Activated CD8-positive, alpha-beta memory T cell treated with anti-CD3 and anti-CD28 coated beads for 36 hours (primary cell): ENCODE results near the gene SIX2. TPM values are rescaled to one million over a fixed set of nuclear protein-coding genes. Genes with fewer than 3 reads are reported as not detected.

Experiments used
- CTCF ChIA-PET: fragments of 350-600 bp; sonication (Branson Sonifier 250); formaldehyde crosslinking; loops from one replicate; lab custom pipeline; 2021; ENCODE audit warnings: antibody characterized with exemption; lab: Charles Lee
- POLR2A ChIA-PET: fragments of 350-600 bp; sonication (Branson Sonifier 250); formaldehyde crosslinking; loops from one replicate; lab custom pipeline; 2021; ENCODE audit warnings: antibody characterized with exemption; lab: Charles Lee
- total RNA-seq, 2 experiments: library from RNA; stranded (reverse); gene quantifications; one replicate each; pipeline ENCODE4 v1.2.3, GENCODE V29; 2021

Gene SIX2
- total RNA-seq, 2 experiments from 2014 or later: not detected

DNA sequence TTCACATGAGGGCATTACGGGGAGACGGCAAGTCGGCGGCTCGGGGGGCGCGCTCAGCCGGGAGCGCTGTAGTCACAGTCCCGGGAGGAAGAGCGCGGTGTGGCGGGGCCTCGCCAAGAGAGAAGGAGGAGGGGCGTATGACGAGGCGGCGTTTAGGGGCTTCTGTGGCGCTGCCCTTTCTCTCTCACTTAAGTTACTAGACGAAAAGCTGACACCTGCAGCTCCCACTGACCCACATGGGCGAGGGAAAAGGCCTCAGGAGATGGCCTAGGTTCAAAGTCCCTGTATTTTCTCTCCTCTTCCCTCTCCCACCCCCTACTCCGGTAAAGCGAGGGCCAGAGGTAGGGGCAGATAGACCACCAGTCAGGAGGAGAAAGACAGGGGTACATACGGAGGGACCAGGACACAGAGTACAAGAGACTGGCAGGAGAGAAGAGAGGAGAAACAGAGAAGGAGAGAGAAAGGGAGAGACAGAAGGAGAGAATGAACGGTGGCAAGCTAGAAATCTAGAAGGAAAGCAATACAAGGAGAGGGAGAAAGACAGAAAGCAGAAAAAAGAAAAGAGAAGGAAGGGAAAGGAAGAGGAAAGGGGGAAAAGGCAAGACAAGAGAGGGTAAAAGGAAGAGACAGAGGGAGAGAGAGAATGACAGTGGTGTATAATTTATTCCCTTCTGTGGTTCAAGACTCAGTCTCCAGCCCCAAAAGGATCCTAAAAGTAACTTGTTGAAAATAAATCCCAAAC is 3.8 kb downstream of the SIX2 start:
- CTCF ChIA-PET: interaction anchor here (1.5 to 2.7 kb wide), 2 partner anchors 8 to 24 kb away, joined by 4 to 6 read pairs; no protein-coding TSS in a partner anchor
- POLR2A ChIA-PET: no interaction called here

DNA sequence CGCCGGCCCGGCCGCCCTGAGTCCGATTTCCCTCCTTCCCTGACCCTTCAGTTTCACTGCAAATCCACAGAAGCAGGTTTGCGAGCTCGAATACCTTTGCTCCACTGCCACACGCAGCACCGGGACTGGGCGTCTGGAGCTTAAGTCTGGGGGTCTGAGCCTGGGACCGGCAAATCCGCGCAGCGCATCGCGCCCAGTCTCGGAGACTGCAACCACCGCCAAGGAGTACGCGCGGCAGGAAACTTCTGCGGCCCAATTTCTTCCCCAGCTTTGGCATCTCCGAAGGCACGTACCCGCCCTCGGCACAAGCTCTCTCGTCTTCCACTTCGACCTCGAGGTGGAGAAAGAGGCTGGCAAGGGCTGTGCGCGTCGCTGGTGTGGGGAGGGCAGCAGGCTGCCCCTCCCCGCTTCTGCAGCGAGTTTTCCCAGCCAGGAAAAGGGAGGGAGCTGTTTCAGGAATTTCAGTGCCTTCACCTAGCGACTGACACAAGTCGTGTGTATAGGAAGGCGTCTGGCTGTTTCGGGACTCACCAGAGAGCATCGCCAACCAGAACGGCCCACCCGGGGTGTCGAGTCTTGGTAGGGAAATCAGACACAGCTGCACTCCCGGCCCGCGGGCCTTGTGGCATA is 4.6 kb downstream of the SIX2 start:
- ChIA-PET POLR2A (no interaction called here), CTCF (interaction anchor here (1.5 to 2.7 kb wide), 2 partner anchors 9 to 23 kb away, joined by 4 to 6 read pairs; no protein-coding TSS in a partner anchor)

DNA sequence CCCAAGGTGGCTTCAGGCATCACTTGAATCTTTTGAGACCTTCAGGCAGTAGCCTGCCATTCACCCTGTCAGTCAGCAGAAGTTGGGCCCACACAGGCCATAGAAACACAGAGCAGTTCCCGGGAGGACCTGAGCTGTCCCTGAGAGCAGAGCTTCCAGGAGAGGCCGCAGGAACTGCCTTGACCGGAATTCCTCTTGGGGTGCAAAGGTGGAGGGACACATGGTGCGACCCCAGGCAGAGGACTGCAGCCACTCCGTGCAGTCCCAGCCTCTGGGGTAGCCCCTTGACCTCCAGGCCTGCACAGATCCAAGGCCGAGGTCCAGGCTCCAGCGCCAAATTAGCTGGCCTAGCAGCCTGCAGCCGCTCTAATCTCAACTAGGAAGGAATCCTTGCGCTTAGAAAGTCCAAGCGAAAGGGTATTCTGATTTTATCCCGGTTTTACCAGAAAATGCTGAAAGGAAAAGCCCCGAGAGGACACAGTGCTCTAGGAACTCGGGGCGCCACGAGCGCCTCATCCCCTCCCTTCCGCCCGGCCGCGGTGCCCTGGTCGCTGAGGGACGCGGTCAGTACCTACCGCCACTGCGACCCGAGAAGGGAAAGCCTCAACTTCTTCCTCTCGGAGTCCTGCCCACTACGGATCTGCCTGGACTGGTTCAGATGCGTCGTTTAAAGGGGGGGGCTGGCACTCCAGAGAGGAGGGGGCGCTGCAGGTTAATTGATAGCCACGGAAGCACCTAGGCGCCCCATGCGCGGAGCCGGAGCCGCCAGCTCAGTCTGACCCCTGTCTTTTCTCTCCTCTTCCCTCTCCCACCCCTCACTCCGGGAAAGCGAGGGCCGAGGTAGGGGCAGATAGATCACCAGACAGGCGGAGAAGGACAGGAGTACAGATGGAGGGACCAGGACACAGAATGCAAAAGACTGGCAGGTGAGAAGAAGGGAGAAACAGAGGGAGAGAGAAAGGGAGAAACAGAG is 5.4 kb downstream of the SIX2 start:
- ChIA-PET POLR2A (no interaction called here), CTCF (interaction anchor here (2.7 kb wide), 1 partner anchor 10 kb away, joined by 6 read pairs; no protein-coding TSS in a partner anchor)

DNA sequence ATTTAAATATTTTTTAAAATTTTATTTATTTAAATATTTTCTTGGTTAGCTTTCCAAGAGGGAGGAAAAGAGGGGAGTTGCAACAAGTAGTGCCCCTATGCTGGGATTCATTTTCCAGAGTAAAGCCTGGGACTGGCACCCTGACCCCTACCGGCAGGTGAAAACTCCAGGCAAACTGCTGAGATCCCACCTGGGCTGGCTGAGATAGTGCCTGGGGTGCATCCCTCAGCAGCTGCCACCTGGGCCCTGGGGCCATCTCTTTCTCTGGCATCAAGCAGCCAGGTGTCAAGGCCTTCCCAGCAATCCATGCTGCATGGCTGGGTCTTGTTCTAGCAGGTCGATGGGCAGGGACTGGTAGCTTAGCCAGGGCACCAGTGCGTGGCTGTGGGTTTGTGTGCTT is 6.6 kb downstream of the SIX2 start:
- POLR2A ChIA-PET: no interaction called here
- CTCF ChIA-PET: no interaction called here

DNA sequence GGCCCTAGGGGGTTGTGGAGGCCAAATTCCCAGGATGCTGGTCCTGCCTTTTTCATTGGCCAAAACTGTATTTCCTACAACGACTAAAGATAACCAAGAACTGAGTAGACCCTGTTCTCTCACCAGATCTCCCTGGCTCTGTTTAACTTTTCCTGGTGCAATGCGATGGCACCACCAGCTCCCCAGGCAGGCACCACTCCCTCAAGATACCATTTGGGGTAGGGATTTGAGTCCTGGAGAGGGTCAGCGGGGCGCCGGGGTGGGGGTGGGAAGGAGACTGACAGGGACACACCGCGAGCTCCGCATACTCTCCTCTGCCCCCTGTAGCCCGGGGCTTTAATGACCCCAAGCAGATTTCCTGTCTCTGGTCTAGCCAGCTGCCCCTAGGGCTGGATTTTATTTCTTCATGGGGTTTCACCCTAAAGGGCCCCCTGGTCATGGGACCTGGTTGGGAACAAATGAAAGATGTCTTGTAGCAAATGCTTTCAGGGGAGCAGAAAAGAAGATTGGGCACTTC is 7.3 kb downstream of the SIX2 start:
- CTCF ChIA-PET: interaction anchor here (1.9 kb wide), 1 partner anchor 20 kb away, joined by 5 read pairs; no protein-coding TSS in a partner anchor
- POLR2A ChIA-PET: no interaction called here

DNA sequence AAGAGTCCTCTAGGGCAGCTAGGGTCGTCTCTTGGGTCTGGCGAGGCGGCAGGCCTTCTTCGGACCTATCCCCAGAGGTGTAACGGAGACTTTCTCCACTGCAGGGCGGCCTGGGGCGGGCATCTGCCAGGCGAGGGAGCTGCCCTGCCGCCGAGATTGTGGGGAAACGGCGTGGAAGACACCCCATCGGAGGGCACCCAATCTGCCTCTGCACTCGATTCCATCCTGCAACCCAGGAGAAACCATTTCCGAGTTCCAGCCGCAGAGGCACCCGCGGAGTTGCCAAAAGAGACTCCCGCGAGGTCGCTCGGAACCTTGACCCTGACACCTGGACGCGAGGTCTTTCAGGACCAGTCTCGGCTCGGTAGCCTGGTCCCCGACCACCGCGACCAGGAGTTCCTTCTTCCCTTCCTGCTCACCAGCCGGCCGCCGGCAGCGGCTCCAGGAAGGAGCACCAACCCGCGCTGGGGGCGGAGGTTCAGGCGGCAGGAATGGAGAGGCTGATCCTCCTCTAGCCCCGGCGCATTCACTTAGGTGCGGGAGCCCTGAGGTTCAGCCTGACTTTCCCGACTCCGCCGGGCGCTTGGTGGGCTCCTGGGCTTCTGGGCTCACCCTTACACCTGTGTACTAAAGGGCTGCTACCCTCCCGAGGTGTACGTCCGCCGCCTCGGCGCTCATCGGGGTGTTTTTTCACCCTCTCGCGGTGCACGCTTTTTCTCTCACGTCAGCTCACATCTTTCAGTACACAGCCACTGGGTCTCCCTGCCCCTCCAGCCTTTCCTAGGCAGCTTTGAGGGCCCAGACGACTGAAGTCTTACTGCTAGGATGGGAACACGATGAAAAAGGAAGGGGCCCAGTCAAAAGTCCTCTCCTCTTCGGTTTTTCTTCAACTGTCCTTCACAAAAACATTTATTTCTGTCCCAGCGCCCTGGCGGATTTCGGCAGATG is 8.1 kb downstream of the SIX2 start:
- CTCF ChIA-PET: interaction anchor here (1.9 kb wide), 1 partner anchor 19 kb away, joined by 5 read pairs; no protein-coding TSS in a partner anchor
- POLR2A ChIA-PET: no interaction called here

DNA sequence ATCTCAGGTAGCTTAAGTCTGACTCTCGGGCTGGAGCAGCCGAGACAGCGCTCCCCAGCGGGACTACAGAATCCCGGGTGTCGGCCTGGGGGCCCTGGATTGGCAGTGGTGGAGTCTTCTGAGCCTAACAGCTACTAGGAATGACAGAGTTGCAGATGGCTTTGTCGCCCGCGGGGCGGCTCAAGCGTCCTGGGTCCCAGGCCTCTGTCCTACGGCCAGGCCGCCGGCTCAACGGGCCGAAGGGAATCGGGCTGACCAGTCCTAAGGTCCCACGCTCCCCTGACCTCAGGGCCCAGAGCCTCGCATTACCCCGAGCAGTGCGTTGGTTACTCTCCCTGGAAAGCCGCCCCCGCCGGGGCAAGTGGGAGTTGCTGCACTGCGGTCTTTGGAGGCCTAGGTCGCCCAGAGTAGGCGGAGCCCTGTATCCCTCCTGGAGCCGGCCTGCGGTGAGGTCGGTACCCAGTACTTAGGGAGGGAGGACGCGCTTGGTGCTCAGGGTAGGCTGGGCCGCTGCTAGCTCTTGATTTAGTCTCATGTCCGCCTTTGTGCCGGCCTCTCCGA is 8.8 kb downstream of the SIX2 start:
- CTCF ChIA-PET: interaction anchor here (1.9 kb wide), 1 partner anchor 19 kb away, joined by 5 read pairs; no protein-coding TSS in a partner anchor
- POLR2A ChIA-PET: no interaction called here

DNA sequence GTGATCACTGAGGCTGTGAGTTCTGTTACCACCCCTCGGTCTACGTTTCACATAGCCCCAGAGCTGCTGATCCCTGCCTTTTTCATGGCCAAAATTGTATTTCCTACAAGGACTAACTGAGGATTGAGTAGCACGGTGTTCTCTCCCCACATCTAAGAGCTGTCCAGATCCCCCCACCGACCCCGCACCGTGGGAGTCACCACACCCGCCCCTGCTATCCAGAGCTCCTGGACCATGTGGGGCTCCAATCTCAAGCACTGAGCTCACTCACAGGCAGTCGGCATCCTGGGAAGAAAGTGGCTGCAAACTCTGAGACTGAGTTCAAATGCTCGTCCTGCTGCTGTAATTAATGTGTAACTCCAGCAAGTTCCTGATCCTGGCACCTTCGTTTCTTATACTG is 9.7 kb downstream of the SIX2 start:
- POLR2A ChIA-PET: no interaction called here
- CTCF ChIA-PET: no interaction called here

DNA sequence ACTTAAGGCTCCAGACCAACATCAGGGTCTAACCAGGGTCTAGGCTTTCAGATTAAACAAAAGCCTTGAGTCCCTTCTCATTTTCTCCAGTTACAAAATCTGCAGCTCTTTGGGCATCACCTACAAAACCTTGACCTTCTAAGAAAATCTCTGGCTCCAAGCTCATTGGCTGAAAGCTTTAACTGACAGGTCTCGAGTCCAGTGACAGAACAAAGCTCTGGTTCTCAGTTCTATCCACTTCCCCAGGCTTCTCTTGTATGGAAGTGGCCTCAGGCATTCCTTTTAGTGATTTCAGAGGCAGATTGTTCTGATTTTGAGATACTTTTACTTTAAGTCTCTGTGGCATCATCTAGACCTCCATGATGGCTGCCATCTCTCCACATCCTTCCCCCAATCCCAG is 11.3 kb downstream of the SIX2 start:
- ChIA-PET POLR2A (no interaction called here), CTCF (no interaction called here)

DNA sequence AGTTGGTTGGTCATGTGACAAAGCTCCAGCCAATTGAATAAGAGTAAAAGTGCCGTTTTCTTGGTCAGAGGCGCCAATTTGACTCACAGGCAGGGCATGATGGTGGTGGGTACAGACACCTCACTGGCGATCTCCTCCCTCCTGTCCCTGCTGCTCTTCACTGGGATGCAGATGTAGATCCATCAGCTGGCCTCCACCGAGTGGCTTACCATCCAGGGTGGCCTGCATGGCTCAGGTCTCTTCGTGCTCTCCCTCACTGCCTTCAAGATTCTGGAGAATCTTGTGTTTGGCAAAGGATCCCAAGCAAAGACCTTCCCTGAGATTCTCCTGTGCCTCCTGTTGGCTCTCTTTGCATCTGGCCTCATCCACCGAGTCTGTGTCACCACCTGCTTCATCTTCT is 12.9 kb downstream of the SIX2 start:
- POLR2A ChIA-PET: no interaction called here
- CTCF ChIA-PET: no interaction called here

DNA sequence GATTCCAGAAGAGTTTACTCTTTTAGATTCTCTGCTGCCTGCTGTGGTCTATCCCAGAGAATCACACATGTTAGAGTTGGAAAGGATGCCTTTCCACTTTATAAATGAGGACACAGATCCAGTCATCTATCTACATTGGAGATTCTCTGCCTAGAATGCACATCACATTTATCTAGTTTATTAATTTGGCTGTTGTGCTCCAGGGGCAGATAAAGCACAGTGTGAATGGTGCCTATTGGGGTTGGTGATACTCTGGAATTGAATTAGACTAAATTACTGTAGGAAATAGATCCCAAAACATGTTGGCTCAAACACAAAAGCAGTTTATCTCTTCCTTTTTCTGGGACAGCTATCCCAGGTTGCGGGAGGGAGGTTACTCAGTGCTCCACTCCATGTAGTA is 14.9 kb downstream of the SIX2 start:
- ChIA-PET CTCF (no interaction called here), POLR2A (no interaction called here)

DNA sequence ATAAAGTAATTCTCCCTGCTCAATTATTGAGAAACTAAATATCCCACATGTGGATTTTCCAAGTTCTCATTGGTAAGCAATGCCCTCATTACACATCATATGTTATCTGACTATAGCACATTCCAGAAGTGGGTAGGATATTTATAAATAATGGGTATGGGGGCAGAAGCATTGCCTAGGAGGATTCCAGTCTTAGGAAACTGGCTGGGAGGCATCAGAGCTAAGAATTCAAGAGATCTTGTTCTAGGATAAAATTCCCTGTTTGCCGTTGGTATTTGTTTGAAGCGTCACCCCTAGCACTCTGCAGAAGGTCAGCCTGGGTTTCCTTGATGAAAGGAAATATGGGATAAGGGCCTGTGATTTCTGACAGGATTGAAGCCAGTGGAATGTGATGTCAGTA is 20.1 kb downstream of the SIX2 start:
- CTCF ChIA-PET: no interaction called here
- POLR2A ChIA-PET: no interaction called here

DNA sequence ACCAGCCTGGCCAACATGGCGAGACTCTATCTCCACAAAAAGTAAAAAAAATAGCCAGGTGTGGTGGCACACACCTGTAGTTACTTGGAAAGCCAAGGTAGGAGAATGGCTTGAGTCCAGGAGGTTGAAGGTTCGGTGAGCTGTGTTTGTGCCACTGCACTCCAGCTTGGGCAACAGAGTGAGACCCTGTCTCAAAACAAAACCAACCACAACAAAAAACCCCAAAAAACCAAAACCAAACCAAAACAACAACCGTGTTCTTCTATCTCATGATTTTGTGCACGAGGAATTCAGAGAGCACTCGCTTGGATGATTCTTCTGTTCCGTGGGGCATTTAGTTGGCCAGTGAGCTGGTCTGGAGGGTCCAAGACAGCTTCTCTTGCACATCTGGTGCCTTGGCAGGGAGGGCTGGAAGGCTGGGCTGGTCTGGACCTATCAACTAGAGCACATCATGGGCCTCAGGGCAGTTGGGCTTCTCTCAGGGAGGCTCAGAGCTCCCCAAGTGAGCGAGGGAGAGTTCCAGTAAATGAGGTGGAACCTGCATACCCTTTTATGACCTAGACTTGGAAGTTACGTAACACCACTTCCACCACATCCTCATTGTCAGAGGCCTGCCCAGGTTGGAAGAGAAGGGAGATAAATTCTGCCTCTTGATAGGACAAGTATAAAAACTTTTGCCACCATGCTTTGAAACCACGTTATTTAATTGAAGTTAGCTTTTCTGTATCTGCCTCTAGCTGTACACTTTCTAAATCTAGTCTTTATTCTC is 25.2 kb downstream of the SIX2 start:
- CTCF ChIA-PET: interaction anchor here (1.0 to 1.1 kb wide), 3 partner anchors 26 to 510 kb away, joined by 3 to 4 read pairs (median 3); partner anchors contain the start of gene SIX2
- POLR2A ChIA-PET: no interaction called here

DNA sequence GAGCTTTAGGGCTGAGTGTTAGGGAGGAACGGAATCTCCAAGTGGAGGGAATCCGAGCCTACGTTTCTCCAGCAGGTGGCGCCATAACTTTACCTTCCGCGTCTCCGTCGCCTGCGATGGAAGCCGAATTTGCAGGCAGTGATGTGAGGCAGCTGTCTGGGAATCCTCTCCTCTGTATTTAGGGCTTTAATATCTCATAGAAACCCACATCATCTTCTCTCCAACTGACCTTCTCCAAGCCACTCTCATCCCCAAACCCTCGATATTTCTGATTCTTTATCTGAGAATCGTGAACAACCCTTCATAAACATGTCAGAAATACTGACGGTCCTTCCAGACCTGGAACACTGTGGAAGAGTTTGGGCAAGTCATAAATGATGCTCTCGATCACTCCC is 27.5 kb downstream of the SIX2 start:
- ChIA-PET CTCF (interaction anchor here (0.6 to 3.3 kb wide), 13 partner anchors 8 to 934 kb away, joined by 3 to 25 read pairs (median 4); no protein-coding TSS in a partner anchor), POLR2A (no interaction called here)

DNA sequence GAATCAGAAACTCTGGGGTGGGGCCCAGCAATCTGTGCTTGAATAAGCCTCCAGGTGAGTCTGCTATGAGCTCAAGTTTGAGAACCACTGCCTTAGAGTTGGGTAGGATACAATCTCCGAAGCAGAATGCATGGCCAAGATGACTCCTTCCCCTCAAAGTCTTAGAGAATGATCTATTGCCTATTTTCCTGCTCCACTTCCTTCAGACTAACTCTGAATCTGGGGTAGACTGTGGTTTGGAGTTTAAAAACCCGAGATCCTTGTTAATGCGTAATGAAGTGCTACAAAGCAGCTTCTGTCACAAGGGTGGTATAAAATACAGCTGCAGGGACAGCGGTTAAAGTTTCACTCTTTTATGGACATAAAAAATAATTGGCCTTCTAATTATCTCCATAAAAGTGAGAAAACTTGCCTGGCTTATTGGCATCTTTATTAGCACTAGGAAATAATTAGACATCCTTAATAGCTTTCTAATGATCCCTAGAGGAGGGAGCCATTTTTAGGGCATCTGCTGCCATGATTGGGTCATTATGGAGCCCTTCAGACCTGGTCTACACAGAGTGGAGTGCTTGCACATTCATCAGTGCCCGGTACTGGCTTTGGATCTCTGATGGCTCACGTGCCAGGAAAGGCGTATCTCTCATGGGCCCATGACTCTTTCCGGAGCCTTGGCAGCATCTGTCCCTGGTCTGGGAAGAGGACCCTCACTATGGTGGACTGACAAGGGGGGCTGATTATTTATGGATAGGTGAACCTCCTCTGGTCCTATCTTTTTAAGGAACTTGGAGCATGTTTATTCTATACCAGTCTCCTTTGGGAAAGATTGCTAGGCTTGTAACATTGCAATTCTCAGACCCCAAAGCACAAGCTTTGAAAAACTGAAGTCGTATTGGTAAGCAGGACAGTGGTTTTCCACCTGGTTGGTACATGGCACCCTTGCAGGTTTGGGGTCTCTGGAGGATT is 28.2 kb downstream of the SIX2 start:
- CTCF ChIA-PET: interaction anchor here (0.6 to 3.3 kb wide), 13 partner anchors 8 to 934 kb away, joined by 3 to 25 read pairs (median 4); no protein-coding TSS in a partner anchor
- POLR2A ChIA-PET: no interaction called here

DNA sequence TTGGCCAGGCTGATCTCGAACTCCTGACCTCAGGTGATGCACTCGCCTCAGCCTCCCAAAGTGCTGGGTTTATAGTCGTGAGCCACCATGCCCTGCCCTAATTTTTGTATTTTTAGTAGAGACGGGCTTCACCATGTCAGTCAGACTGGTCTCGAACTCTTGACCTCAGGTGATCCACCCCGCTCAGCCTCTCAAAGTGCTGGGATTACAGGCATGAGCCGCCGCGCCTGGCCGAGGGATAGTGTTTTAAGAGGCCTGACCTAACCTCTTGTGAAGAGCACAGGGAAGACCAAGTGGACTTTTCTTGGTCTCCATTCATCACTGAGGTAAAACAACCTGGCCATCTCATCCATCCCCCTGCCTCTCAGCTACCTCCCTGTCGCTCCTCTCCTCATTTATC is 29.7 kb downstream of the SIX2 start:
- CTCF ChIA-PET: interaction anchor here (3.3 kb wide), 1 partner anchor 515 kb away, joined by 25 read pairs; no protein-coding TSS in a partner anchor
- POLR2A ChIA-PET: no interaction called here
